Fibroblast of pulmonary artery (primary cell): ENCODE results near the gene ARHGAP45.

Source experiments
- DNase-seq: peaks from one replicate; pipeline ENCODE4 v3.0.0-alpha.2; 2010; ENCODE audit warnings: low read depth
- H3K4me3 ChIP-seq: replicated peaks from 2 replicates; pipeline ENCODE4 v1.5.1; 2011; ENCODE audit warnings: low read depth, mild to moderate bottlenecking, control low read depth, low read length, moderate library complexity
- TF ChIP-seq, protein P1 (sequence below): IDR thresholded peaks from 2 replicates; pipeline ENCODE4 v1.5.1; 2011; ENCODE audit warnings: mild to moderate bottlenecking, control low read depth, low read length, inconsistent platforms; ENCODE audit errors: missing control alignments

Gene ARHGAP45

DNA sequence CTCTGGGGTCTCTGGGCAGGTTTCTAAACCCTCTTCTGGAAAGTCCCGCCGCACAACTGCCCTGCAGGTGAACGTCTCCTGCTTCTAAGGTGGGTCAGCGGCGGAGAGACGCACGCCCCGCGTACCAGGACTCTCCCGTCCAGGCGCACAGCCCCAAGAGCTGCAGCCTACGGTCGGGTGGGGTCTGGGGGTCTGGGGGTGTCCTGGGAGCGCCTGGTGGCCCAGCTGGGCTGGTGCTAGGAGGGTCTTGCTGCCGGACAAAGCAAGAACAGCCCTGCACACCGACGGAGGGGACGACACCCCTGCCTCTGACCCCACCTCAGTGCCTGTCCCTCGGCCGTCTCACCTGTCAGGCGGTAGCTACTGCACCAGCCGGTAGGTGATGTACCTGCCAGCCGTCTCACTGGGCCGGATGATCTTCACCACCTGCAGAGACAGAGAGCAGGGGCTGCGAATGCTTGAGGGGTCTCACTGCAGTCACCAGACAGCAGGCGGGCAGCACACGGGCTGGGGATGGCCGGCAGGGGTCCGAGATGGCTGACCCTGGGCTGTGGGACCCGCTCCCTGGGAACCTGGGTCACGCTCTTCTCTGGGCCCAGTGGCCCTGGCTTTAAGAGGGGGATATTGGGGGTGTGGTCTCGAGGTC lies 22.3 kb downstream of the ARHGAP45 start:
- no peak overlapping the region for H3K4me3 ChIP-seq
- TF ChIP-seq, protein P1, sequence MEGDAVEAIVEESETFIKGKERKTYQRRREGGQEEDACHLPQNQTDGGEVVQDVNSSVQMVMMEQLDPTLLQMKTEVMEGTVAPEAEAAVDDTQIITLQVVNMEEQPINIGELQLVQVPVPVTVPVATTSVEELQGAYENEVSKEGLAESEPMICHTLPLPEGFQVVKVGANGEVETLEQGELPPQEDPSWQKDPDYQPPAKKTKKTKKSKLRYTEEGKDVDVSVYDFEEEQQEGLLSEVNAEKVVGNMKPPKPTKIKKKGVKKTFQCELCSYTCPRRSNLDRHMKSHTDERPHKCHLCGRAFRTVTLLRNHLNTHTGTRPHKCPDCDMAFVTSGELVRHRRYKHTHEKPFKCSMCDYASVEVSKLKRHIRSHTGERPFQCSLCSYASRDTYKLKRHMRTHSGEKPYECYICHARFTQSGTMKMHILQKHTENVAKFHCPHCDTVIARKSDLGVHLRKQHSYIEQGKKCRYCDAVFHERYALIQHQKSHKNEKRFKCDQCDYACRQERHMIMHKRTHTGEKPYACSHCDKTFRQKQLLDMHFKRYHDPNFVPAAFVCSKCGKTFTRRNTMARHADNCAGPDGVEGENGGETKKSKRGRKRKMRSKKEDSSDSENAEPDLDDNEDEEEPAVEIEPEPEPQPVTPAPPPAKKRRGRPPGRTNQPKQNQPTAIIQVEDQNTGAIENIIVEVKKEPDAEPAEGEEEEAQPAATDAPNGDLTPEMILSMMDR = no peak
- DNase-seq = no peak

DNA sequence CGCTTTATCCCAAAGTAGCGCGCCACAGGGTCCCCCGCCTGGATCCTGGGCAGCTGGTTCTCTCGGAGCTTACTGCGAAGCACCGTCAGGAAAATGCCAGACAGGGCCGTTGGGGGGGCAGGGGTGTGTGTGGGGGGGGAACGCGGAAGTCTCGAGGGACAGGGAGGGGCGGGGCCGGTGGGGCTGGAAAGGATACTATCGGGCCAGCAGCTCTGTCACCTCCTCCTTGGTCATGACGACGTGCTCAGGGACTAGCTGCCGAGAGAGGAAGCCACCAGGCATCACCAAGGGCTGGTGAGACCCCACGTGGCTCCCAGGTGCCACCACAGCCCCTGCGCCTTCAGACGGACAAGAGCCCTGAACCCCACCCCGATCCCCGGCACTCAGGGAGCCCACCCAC lies 22.9 kb downstream of the ARHGAP45 start:
- TF ChIP-seq, protein P1 = no peak
- no peak for DNase-seq
- H3K4me3 ChIP-seq = no peak overlapping the region

DNA sequence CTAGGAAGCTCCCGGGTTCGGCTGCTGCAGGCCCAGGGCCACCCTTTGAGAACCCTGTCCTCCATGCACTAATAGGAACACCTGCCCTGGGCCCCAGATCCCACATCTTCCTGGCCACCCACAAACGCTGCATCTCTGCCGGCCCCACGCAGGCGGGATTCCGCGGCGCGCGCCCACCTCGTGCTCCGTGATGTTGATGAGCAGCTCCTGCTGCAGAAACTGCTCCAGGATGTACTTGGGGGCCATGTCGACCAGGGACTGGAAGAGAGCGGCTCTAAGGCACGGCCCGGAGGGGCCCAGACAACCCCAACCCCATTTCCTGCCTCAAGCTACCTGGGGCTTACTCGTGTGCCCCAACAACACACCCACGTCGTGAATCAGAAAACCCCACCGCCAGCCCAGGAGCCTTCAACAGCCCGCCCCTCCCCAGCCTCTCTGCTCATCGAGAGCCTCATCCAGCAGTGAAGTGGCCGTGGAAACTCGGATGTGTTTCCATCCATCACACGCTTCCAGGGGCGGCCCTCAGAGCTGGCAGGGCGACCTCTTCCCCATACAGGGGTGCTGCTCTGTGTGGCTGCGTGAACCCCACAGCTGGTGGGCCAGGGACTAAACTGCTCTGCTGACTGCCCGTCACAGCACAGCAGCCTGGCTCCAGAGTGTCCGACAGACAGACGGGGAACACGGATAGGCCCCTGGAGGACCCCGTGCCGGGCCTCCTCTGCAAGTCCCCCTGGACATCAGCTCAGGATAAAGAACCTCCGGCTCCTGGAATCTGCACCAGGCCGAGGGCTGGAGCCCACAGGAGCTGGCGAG lies 24.0 kb downstream of the ARHGAP45 start:
- no peak overlapping the region for H3K4me3 ChIP-seq
- no peak for DNase-seq
- TF ChIP-seq, protein P1 = no peak

DNA sequence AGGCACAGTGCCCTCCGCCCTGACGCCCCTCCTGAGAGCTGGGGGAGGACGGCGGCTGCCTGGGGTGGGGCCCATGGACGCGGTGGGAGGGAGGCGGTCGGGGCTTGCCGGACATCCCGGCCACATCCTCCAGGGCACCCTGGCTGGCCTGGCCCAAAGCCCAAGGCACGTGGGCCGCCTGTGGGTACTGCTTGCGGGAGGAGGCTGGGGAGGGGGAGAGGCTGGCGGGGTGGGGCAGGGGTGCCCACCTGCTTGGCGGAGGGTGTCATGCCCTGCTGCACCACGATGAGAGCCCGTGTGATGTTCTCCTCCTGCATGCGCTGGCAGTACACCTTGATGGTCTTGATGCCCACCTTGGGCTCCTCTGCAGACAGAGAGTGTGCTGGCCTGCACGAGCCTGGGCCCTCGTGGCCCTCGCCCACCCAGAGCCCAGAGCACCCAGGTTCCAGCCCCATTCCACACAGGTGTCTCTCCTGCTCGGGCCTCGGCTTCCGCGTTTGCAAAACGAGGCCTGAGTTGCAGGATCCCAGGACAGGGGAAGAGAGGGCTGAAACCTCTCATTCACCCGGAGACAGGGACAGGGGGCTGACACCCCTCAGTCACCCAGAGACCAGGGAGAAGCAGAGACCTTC lies 24.7 kb downstream of the ARHGAP45 start:
- DNase-seq = no peak
- H3K4me3 ChIP-seq = no peak overlapping the region
- TF ChIP-seq, protein P1 = no peak

DNA sequence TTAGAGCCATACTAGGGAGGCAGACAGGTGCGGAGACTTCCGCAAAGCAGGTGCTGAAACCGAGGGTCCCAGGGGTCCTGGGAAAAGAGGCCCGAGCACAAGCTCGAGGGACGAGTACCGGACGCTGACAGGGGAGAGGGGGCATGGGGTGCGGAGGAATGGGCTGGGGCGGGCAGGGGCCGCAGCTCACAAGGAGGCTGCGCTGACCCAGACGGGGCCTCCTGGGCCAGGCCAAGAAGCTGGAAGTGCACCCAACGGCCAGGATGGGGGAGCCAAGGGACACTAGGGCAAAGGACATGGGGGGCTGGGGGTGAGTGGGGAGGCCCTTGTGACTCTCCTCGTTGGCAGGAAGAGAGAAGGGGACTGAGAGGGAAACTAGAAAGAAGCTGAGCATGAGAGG lies 26.4 kb downstream of the ARHGAP45 start:
- H3K4me3 ChIP-seq = peak overlapping the region; percentile 90
- TF ChIP-seq, protein P1 = no peak
- DNase-seq = no peak

DNA sequence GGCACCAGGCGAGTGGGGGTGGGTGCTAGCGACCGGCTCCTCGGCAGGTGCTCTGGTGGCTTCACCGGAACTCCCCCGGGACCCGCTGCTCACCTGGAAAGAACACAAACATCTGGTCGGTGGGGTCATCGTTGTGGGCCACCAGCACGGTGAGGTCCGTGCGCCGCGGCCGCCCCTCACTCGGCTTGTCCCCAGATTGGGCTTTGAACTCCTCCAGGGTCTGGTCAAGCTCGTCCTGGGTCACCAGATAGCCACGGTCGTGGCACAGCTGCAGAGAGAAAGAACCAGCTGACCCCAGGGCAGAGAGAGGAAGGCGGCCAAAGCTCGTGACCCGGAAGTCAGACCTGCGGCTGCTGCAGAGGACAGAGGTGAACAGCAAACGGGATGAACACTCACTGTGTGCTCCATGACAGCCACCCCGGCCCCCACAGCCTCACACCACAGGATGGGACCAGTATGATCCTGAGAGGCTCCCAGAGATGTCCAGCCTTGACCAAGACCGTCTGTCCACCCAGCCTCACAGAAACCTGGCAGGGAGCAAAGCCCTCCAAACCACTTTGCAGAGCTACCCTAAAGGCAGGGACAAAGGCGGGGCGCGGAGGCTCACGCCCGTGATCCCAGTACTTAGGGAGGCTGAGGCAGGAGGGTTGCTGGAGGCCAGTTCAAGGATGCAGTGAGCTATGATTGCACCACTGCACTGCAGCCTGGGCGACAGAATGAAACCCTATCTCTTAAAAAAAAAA lies 27.0 kb downstream of the ARHGAP45 start:
- TF ChIP-seq, protein P1 = no peak
- peak overlapping the region; percentile 90 for H3K4me3 ChIP-seq
- DNase-seq = no peak
